UCSD-AML1 (cell line): ENCODE results near the gene RNF123.

Experiments used
- DNase-seq: peaks from one replicate; lab custom pipeline; 2025; ENCODE audit not compliant: unreplicated experiment; lab: John Stamatoyannopoulos, UW

Gene RNF123

GRCh38 chr3:49689046-49689907, at the start of gene RNF123, which contains the start of gene MST1:
TSS of gene RNF123 (plus strand) at chr3:49689557. CDS start at chr3:49691166, 1,609 bp downstream.
TSS of gene MST1 (minus strand) at chr3:49689474. CDS start at chr3:49688691, 783 bp downstream.
- no peak for DNase-seq

- no peak for DNase-seq
Observed at GRCh38 chr3:49641292-49641691, 48.1 kb upstream of the RNF123 start.

GRCh38 chr3:49641921-49642707, 47.2 kb upstream of the RNF123 start:
- no peak for DNase-seq

- DNase-seq, result no peak
Observed at GRCh38 chr3:49642708-49643145, 46.6 kb upstream of the RNF123 start.

GRCh38 chr3:49644684-49645083, 44.7 kb upstream of the RNF123 start:
- no peak for DNase-seq

- DNase-seq, result no peak
Observed at GRCh38 chr3:49646236-49646635, 43.1 kb upstream of the RNF123 start.

GRCh38 chr3:49647741-49648140, 41.6 kb upstream of the RNF123 start:
- peak; percentile 32 for DNase-seq

- DNase-seq, result no peak
Observed at GRCh38 chr3:49648354-49649019, 40.9 kb upstream of the RNF123 start.

- no peak for DNase-seq
Observed at GRCh38 chr3:49649576-49649975, 39.8 kb upstream of the RNF123 start.

- no peak for DNase-seq
Observed at GRCh38 chr3:49650177-49650576, 39.2 kb upstream of the RNF123 start.

- DNase-seq, result no peak
Observed at GRCh38 chr3:49650637-49651036, 38.7 kb upstream of the RNF123 start.

- DNase-seq, result no peak
Observed at GRCh38 chr3:49652218-49652902, 37.0 kb upstream of the RNF123 start.

GRCh38 chr3:49652903-49653415, 36.4 kb upstream of the RNF123 start:
- DNase-seq, result no peak

- no peak for DNase-seq
Observed at GRCh38 chr3:49653621-49654020, 35.7 kb upstream of the RNF123 start.

- DNase-seq, result no peak
Observed at GRCh38 chr3:49654176-49654825, 35.1 kb upstream of the RNF123 start.

GRCh38 chr3:49654955-49655556, 34.3 kb upstream of the RNF123 start:
- no peak for DNase-seq

- DNase-seq, result no peak
Observed at GRCh38 chr3:49655731-49656285, 33.5 kb upstream of the RNF123 start.

- peak; percentile 46 for DNase-seq
Observed at GRCh38 chr3:49656541-49657112, 32.7 kb upstream of the RNF123 start.
